Measurements from ENCODE around the gene RAB7B. TPM values are rescaled to one million over a fixed set of nuclear protein-coding genes. Genes with fewer than 3 reads are reported as not detected.
A peak's percentile ranks its signal among the peaks of the same experiment; 100 is the strongest.

Gene RAB7B
- total RNA-seq, 1 donor from 2014 or later, result not detected

DNA sequence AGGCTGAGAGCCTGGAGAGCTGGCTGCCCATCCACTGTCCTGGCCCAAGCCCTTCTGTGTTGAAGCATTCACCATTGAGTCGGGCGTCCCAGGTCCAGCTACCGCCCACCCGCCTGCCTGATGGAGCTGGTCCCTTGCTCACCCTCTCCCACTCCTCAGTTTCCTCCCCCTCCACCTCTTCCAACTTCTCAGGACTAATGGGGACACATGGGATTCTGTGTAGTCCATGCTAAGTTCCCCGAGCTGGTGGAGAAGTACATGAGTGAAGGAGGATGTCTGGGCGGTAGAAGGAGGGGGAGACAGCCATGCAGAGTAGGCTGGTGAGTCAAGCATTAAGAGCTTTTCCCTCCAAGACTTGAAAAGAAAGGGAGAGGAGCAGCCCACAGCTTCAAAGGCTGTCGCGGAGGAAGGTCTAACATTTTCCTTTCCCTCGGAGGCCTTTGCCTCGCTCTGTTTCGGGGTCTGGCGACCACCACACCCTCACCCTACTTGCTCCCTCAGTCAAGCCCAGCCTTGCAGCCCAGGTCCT, 60.5 kb downstream of the RAB7B start:
- Mint-ChIP-seq H3K9me3 (ENCODE audit: low read depth) (no peaks in the 10 kb centered on the region), H3K4me1 (ENCODE audit: low read depth) (peaks cover 36% of the 10 kb centered on the region), H3K27ac (no peak overlapping the region), H3K4me3 (ENCODE audit: low read depth) (no peak overlapping the region), H3K27me3 (peaks cover 27% of the 10 kb centered on the region), H3K36me3 (ENCODE audit: insufficient read depth) (no peaks in the 10 kb centered on the region)
- no peak for TF ChIP-seq CTCF (IDR thresholded peaks at IDR 0.05; ENCODE audit: unreplicated experiment)
- no peak for DNase-seq (ENCODE audit: low spot score, unreplicated experiment)

DNA sequence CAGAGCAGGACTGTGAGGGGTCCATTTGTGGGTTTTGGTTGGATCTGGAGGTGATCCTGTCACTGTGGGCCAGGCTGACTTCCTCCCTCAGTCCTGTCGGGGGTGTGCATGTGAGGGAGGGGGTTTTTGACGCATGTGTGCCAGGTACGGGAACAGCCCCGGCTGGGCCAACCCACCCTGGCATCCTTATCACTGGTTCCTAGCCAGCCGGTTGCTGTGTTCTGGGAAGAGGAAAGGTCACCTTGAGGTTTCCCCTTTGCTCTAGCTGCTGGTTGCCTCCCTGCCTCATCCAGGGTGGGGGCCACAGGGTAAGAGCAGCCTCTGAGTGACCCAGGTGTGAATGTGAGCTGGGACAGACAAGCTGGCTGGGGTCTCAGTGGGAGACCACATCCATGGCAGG, 62.5 kb downstream of the RAB7B start:
- peak overlapping the region; percentile 83 for H3K27ac Mint-ChIP-seq
- peaks cover 49% of the 10 kb centered on the region for H3K4me1 Mint-ChIP-seq (ENCODE audit: low read depth)
- H3K4me3 Mint-ChIP-seq (ENCODE audit: low read depth), result no peak overlapping the region

DNA sequence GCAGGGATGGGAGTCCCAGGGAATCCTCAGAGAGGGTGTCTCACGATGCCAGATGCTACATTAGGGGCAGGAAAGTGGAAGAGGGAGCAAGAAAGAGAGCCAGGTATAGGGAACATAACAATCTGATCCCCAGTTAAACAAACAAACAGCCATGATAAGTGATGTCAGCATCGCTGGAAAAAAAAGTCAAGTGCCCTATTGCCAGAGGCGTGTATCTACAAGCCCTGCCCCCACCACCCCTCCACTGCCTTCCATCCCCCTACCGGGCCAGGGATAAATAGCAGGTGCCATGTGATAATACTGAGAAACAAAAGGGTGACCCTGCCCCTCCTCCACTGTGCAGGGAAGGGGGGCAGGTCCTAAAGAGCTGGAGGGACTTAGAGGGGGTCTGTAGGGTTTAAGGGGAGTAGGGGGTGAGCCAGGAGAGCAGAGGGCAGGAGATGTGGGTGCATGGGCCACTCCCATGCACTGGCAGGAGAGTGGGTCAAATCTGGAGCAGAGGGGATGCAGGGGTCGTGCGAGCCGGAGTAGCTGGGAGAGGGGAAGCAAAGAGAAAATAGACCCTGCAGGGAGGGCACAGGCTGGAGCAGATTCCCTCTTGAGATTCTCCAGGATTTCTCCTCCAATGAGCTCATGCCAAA, 63.4 kb downstream of the RAB7B start:
- no peak overlapping the region for H3K4me3 Mint-ChIP-seq (ENCODE audit: low read depth)
- H3K36me3 Mint-ChIP-seq (ENCODE audit: insufficient read depth), result no peaks in the 10 kb centered on the region
- peaks cover 47% of the 10 kb centered on the region for H3K4me1 Mint-ChIP-seq (ENCODE audit: low read depth)
- H3K27me3 Mint-ChIP-seq, result peaks cover 7% of the 10 kb centered on the region
- DNase-seq (ENCODE audit: low spot score, unreplicated experiment), result peak; percentile 43
- TF ChIP-seq CTCF (IDR thresholded peaks at IDR 0.05; ENCODE audit: unreplicated experiment), result peak; percentile 60
- no peaks in the 10 kb centered on the region for H3K9me3 Mint-ChIP-seq (ENCODE audit: low read depth)
- peak overlapping the region; percentile 40 for H3K27ac Mint-ChIP-seq

More for the DNA sequence above, 62.5 kb downstream of the RAB7B start:
- Mint-ChIP-seq H3K36me3 (ENCODE audit: insufficient read depth) (no peaks in the 10 kb centered on the region), H3K9me3 (ENCODE audit: low read depth) (no peaks in the 10 kb centered on the region), H3K27me3 (peaks cover 12% of the 10 kb centered on the region)
- TF ChIP-seq CTCF (IDR thresholded peaks at IDR 0.05; ENCODE audit: unreplicated experiment), result no peak
- no peak for DNase-seq (ENCODE audit: low spot score, unreplicated experiment)

GRCh38 chr1:205938682-205939081, 64.5 kb downstream of the RAB7B start:
- peaks cover 7% of the 10 kb centered on the region for H3K27me3 Mint-ChIP-seq
- H3K4me3 Mint-ChIP-seq (ENCODE audit: low read depth), result no peak overlapping the region

More at GRCh38 chr1:205938682-205939081, 64.5 kb downstream of the RAB7B start:
- no peak for DNase-seq (ENCODE audit: low spot score, unreplicated experiment)
- Mint-ChIP-seq H3K27ac (peak overlapping the region; percentile 74), H3K36me3 (ENCODE audit: insufficient read depth) (no peaks in the 10 kb centered on the region), H3K9me3 (ENCODE audit: low read depth) (no peaks in the 10 kb centered on the region), H3K4me1 (ENCODE audit: low read depth) (peaks cover 52% of the 10 kb centered on the region)
- TF ChIP-seq CTCF (IDR thresholded peaks at IDR 0.05; ENCODE audit: unreplicated experiment), result no peak

All from progenitor cell of endocrine pancreas (in vitro differentiated cells).